ENCODE data around the gene TNFRSF11A. TPM values are rescaled to one million over a fixed set of nuclear protein-coding genes. Genes with fewer than 3 reads are reported as not detected.

Gene TNFRSF11A
- total RNA-seq, 4 donors from 2014 or later, result 1.4 to 3.2 (median 1.8) TPM; not detected in 1

GRCh38 chr18:62330650-62331049 lies 5.5 kb downstream of the TNFRSF11A start:
- Histone ChIP-seq H3K27me3 (peaks cover 53 to 65% (median 55%) of the 10 kb centered on the region in 3 donors), H3K4me1 (peaks cover 12 to 18% of the 10 kb centered on the region in 2 donors), H3K9me3 (no peaks in the 10 kb centered on the region), H3K27ac (no peak overlapping the region), H3K4me3 (no peak overlapping the region), H3K36me3 (no peaks in the 10 kb centered on the region)
- intact Hi-C loops (cut with DNase I; ENCODE audit: low total_unique reads), result loop anchor here (5.0 kb wide), 1 partner anchor 387 kb away; the partner anchor contains the start of gene PHLPP1
- no peak for DNase-seq
- TF ChIP-seq POLR2A (IDR thresholded peaks at IDR 0.05), result no peak
- TF ChIP-seq, protein P1, sequence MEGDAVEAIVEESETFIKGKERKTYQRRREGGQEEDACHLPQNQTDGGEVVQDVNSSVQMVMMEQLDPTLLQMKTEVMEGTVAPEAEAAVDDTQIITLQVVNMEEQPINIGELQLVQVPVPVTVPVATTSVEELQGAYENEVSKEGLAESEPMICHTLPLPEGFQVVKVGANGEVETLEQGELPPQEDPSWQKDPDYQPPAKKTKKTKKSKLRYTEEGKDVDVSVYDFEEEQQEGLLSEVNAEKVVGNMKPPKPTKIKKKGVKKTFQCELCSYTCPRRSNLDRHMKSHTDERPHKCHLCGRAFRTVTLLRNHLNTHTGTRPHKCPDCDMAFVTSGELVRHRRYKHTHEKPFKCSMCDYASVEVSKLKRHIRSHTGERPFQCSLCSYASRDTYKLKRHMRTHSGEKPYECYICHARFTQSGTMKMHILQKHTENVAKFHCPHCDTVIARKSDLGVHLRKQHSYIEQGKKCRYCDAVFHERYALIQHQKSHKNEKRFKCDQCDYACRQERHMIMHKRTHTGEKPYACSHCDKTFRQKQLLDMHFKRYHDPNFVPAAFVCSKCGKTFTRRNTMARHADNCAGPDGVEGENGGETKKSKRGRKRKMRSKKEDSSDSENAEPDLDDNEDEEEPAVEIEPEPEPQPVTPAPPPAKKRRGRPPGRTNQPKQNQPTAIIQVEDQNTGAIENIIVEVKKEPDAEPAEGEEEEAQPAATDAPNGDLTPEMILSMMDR (IDR thresholded peaks at IDR 0.05 in 4 of 5, conservative IDR thresholded peaks at IDR 0.05 in 1 of 5), result no peak
- in situ Hi-C loops (cut with MboI; ENCODE audit: low sequenced_read_pairs in 4 of 4), result no loop called here
- ATAC-seq, result no peak

DNA sequence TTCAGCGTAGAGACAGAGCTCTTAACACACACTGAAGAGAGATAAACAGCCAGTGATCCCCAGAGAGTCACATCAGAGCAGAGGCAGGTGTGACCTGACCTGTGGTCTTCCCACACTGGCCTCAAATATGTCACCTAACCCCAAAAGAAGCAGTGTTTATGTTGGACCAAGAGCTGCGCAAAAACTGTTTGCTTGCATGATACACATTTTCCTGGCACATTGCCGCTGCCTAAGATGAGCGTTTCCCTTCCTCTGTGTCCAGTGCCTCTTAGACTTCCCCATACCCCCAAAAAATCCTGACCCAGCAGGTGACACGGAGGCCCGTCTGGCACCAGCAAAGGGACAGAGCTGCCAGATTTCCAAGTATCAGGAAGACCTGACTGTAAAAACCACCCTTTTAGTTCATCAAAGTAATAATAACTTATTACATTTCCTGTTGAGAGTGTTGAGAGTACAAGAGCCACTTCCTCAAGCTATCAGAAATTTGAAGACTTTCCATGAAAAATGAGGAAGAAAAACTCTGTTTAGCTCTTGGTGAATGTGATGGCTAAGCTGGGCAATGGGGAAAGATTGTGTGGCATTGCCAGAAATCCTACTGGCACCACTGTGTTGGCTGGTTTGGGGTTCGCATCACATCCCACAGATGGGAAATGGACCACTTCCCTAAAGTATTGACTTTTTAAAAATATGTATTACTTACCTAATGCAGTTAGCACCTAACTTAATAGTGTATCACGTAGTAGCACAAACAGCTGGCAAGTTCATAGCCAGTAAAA lies 6.7 kb downstream of the TNFRSF11A start:
- peaks cover under 1 to 7% of the 10 kb centered on the region in 2 donors for H3K4me1 ChIP-seq

DNA sequence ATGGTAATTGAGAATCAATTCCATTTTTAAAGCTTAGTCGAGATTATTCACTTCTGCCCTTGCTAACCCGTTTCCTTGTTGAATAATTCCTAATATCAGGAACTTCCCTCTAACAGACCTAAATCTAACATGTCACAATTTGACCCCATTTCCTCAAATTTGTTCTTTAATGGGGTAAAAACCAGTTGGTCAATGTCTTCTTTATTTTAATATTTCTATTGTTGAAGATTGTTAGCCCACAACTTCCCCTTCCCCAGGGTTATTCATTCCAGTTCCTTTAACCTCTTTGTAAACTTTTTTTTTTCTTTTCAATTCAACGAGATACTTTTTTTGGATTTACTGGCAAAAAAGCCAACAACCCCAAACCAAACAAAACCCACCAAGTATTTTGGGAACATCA lies 7.3 kb downstream of the TNFRSF11A start:
- Histone ChIP-seq H3K36me3 (no peaks in the 10 kb centered on the region), H3K27ac (no peak overlapping the region), H3K4me3 (no peak overlapping the region), H3K4me1 (peaks cover 0 to under 1% of the 10 kb centered on the region in 2 donors), H3K27me3 (peaks cover 35 to 47% (median 37%) of the 10 kb centered on the region in 3 donors), H3K9me3 (no peaks in the 10 kb centered on the region)
- ATAC-seq, result no peak
- no peak for DNase-seq
- TF ChIP-seq, protein P1 (IDR thresholded peaks at IDR 0.05 in 4 of 5, conservative IDR thresholded peaks at IDR 0.05 in 1 of 5), result no peak
- no peak for TF ChIP-seq POLR2A (IDR thresholded peaks at IDR 0.05)
- intact Hi-C loops (cut with DNase I; ENCODE audit: low total_unique reads), result loop anchor here (5.0 kb wide), 1 partner anchor 385 kb away; the partner anchor contains the start of gene PHLPP1
- in situ Hi-C loops (cut with MboI; ENCODE audit: low sequenced_read_pairs in 4 of 4), result no loop called here

More for the DNA sequence above, 6.7 kb downstream of the TNFRSF11A start:
- ATAC-seq, result no peak
- no peak for TF ChIP-seq POLR2A (IDR thresholded peaks at IDR 0.05)
- TF ChIP-seq, protein P1 (IDR thresholded peaks at IDR 0.05 in 4 of 5, conservative IDR thresholded peaks at IDR 0.05 in 1 of 5), result no peak
- in situ Hi-C loops (cut with MboI; ENCODE audit: low sequenced_read_pairs in 4 of 4), result no loop called here
- peaks cover 42 to 53% (median 44%) of the 10 kb centered on the region in 3 donors for H3K27me3 ChIP-seq
- DNase-seq, result peak in 1 of 2 donors; percentile 33
- H3K36me3 ChIP-seq, result no peaks in the 10 kb centered on the region
- intact Hi-C loops (cut with DNase I; ENCODE audit: low total_unique reads), result loop anchor here (5.0 kb wide), 1 partner anchor 386 kb away; the partner anchor contains the start of gene PHLPP1
- H3K4me3 ChIP-seq, result no peak overlapping the region
- no peaks in the 10 kb centered on the region for H3K9me3 ChIP-seq
- H3K27ac ChIP-seq, result no peak overlapping the region

DNA sequence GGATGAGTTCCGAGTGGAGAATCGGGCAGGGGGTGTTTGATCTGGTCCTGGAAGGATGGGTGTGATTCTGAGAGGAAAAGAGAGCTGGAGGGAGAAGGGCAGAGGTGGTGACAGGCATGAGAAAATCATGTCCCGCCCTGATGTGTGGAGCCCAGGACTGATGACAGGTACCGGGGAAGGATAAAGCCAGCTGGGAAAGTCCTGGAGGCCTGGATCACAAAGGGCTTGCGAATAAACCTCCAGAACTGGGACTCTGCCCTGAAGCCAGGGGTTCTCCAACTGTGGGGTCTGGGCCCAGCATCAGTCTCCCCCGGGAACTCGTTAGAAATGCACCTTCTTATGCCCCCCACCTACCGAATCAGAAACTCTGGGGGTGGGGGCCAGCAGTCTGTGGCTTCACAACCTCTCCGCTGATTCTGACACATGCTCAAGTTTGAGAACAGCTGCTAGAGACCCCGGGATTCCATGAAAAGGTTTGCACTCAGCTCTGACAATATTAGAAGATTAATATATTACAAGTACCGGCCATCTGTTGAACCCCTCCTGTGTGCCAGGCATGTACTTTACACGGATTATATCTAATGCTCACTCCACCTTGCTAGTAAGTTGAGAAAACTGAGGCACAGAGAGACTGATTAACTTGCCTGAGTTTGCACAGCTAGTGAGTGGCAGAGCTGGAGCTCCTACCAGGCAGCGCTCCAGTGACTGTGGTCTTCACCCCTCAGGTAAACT lies 8.0 kb downstream of the TNFRSF11A start:
- in situ Hi-C loops (cut with MboI; ENCODE audit: low sequenced_read_pairs in 4 of 4), result no loop called here
- ATAC-seq (no peak), DNase-seq (no peak)
- H3K27me3 ChIP-seq, result peaks cover 28 to 40% (median 30%) of the 10 kb centered on the region in 3 donors
- no peaks in the 10 kb centered on the region for H3K36me3 ChIP-seq
- H3K27ac ChIP-seq, result no peak overlapping the region
- H3K4me1 ChIP-seq, result no peaks in the 10 kb centered on the region
- H3K4me3 ChIP-seq, result no peak overlapping the region
- intact Hi-C loops (cut with DNase I; ENCODE audit: low total_unique reads), result loop anchor here (5.0 kb wide), 1 partner anchor 384 kb away; the partner anchor contains the start of gene PHLPP1
- no peak for TF ChIP-seq POLR2A (IDR thresholded peaks at IDR 0.05)
- TF ChIP-seq, protein P1 (IDR thresholded peaks at IDR 0.05 in 4 of 5, conservative IDR thresholded peaks at IDR 0.05 in 1 of 5), result no peak
- H3K9me3 ChIP-seq, result no peaks in the 10 kb centered on the region

All from gastrocnemius medialis (tissue), 4 donors.